Uterus (tissue), 2 donors: Measurements from ENCODE around the gene TPPP.

ENCODE experiments used
- POLR2A ChIP-seq, 2 donors: fragments of 450-650 bp; IDR thresholded peaks; one replicate each; pipeline ENCODE4 v1.6.1; 2016; ENCODE audit warnings: antibody characterized with exemption in 2 of 2, mild to moderate bottlenecking in 1 of 2, moderate library complexity in 1 of 2
- TF ChIP-seq, protein P1 (sequence below), 4 experiments: fragments of 200-600 bp in 2 of 4; fragments of 450-650 bp in 2 of 4; sonication (generic) in 2 of 4; IDR thresholded peaks; one replicate each; pipeline ENCODE4 v1.5.1; 2016 to 2019; ENCODE audit warnings: antibody characterized with exemption in 4 of 4, mild to moderate bottlenecking in 2 of 4, moderate library complexity in 1 of 4

DNA sequence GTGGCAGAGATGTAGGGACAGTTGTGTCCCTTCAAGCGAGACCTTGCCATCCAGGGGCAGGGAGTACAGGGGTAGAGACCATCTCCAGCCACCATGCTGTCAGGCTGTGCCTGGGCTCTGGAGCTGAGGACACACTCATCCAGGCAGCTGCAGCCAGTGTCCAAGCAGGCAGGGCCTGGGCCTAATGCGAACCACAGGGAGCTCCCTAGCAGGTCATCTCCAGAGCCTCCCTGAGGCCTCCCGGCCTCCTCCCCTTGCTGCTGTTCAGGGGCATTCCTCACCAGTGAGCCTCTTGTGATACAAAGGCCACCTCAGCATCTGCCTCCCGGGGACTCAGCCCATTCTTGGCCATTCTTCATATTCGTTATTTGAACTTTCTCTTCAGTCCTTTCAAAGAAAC is 35.0 kb downstream of the TPPP start:
- TF ChIP-seq, protein P1, sequence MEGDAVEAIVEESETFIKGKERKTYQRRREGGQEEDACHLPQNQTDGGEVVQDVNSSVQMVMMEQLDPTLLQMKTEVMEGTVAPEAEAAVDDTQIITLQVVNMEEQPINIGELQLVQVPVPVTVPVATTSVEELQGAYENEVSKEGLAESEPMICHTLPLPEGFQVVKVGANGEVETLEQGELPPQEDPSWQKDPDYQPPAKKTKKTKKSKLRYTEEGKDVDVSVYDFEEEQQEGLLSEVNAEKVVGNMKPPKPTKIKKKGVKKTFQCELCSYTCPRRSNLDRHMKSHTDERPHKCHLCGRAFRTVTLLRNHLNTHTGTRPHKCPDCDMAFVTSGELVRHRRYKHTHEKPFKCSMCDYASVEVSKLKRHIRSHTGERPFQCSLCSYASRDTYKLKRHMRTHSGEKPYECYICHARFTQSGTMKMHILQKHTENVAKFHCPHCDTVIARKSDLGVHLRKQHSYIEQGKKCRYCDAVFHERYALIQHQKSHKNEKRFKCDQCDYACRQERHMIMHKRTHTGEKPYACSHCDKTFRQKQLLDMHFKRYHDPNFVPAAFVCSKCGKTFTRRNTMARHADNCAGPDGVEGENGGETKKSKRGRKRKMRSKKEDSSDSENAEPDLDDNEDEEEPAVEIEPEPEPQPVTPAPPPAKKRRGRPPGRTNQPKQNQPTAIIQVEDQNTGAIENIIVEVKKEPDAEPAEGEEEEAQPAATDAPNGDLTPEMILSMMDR (IDR thresholded peaks at IDR 0.05), result no peak
- no peak for TF ChIP-seq POLR2A (IDR thresholded peaks at IDR 0.05)
